GM19455 (cell line): ENCODE results near the gene TXNRD1.

Source experiments
- ATAC-seq: cut with Tn5 transposase; IDR thresholded peaks from one replicate; pipeline ENCODE4 v1.9.1; 2021; ENCODE audit not compliant: unreplicated experiment

Gene TXNRD1

GRCh38 chr12:104299842-104300481 lies 84.4 kb downstream of the TXNRD1 start:
- ATAC-seq, result no peak

- peak; percentile 77 for ATAC-seq
These were observed 88.1 kb downstream of the TXNRD1 start, which contains the start of gene EID3 for GRCh38 chr12:104303538-104304151. EID3 (plus strand) TSS chr12:104303739; CDS start chr12:104303935, 196 bp downstream.

DNA sequence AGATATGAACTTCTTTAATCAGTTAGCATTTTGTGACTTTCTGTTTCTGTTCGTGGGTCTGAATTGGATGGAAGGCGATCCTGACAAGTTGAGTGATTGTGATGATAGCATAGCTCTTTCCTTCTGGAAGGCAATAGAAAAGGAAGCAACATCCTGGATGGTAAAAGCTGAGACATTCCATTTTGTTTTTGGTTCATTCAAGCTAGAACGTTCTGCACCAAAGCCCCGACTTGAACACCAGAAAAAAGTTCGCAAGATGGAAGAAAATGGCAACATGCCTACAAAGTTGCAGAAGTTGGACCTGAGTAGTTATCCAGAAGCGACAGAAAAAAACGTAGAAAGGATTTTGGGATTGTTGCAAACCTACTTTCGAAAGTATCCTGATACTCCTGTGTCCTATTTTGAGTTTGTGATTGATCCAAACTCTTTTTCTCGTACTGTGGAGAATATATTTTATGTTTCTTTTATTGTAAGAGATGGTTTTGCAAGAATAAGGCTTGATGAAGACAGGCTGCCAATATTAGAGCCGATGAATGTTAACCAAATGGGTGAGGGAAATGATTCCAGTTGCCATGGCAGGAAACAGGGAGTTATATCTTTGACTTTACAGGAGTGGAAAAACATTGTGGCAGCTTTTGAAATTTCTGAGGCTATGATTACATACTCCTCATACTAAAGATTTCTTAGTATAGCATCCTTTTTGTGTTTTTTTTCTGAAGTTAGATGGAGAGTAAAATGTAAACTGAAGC lies 88.9 kb downstream of the TXNRD1 start:
- ATAC-seq, result no peak

GRCh38 chr12:104305349-104305748 lies 89.8 kb downstream of the TXNRD1 start:
- ATAC-seq, result no peak

GRCh38 chr12:104306376-104306775 lies 90.8 kb downstream of the TXNRD1 start:
- no peak for ATAC-seq

GRCh38 chr12:104306943-104307654 lies 91.5 kb downstream of the TXNRD1 start:
- ATAC-seq, result no peak

DNA sequence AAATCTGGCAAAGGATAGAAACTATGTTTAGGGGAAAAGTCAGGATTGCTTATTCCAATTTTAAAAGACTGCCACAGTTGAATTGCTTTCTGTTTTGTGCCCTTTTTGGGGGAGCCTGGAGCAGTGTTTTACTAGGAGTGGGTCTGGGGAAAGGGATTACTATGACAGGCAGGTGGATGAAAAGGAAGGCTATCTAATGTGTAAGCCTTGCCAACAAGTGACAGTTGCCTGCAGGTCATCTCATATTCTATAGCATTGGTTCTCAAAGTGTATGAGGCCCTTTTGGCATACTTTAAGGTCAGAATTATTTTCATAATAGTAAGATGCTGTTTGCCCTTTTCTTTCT lies 92.0 kb downstream of the TXNRD1 start:
- no peak for ATAC-seq

GRCh38 chr12:104309446-104309993 lies 93.9 kb downstream of the TXNRD1 start:
- no peak for ATAC-seq

DNA sequence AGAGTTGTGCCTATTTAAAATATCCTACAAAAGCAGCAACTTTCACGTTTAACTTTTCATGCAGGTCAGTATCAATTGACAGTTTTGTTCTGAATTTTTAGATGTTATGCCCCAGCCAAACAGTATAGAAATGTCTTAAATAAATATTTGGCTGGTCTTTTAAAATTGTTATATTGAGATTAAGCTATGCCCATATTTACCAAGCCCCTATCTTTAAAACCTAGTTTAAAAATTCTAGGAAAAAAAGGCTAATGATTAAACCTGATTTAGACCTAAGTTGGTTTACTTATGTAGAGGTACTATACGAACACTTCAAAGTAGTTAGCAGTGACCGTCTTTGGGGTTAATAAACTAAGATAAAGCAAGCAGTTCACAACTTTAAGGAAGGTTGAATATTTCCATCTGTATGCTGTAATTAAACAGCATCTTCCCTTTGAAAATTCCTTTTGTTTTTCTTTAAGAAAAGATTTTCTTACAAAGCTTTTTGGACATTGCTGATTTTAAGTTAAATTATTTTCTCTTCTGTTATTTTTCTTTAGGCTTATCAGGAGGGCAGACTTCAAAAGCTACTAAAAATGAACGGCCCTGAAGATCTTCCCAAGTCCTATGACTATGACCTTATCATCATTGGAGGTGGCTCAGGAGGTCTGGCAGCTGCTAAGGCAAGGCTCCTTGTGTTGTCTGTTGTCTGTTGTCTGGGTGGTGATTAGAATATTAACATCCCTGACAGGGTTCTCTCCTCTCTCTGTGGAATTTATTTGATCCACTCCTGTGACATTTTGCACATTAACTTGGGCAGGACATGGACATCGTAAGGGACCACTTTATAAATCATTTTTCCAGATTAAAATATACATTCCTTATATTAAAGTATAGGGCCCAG lies 95.4 kb downstream of the TXNRD1 start:
- no peak for ATAC-seq

DNA sequence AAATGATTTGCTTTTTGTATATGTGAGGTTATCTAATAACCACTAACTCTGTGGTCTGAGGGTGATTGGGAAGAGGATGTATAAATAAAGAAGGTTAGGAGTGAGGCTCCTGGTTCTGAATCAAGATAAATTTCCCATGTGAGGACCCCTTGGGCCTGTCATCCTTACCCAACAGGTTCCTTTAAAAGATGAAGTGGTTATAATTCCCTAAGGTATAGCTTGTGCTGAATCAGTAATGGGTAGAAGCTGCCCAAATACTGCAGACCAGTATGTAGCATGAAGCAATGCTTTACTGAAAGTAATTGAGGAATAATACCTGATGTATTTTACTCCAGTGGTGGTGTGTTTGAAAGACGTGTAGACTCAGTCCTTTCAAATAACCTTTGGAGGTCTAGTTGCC lies 96.6 kb downstream of the TXNRD1 start:
- ATAC-seq, result no peak

- ATAC-seq, result no peak
These were observed 97.1 kb downstream of the TXNRD1 start for GRCh38 chr12:104312654-104313053.

DNA sequence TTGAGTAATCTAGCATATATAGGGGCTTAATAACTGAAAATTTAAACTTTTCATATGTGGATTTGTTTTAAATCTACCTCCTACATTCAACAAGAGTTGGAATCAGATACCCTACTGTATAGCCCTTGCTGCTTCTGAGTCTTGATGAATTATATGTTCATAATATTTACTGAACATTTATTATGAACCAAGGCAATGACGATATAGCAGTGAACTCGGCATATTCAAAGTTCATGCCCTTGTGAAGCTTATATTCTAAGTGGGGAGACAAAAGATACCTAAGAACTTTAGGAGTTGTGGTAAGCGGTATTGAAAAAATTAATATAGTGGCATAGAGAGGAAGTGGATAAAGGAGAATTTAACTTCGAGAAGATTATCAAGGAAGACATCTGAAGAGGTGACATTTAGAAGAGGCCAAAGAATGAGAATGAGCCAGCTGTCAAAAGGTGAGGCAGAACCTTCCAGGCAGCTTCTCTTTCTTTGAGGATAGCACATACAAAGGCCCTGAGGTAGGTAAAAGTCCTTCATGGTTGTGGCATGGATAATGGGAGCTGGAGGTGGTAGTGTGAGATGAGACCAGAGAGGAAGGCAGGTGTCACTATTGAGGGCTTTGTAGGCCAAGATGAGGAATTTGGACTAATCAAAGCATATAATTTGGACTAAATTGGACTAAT lies 98.1 kb downstream of the TXNRD1 start:
- no peak for ATAC-seq

DNA sequence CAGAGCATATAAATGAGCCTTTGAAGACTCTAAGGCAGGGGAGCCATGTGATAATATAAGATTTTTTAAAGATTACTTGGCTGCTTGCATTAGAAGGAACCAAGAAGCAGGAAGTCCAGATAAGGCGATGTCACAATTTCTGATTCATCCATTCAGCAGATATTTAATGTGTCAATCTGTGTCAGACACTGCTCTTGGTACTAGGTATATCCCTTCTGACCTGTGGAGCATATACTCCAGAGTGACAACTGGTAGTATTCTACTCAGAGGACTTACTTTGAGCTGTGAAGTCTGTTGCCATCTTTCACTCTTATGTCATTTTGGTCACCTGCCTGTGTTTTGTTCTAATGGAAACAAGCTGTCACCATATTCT lies 98.6 kb downstream of the TXNRD1 start:
- ATAC-seq, result no peak

- no peak for ATAC-seq
These were observed 100.0 kb downstream of the TXNRD1 start for GRCh38 chr12:104315326-104316224.

GRCh38 chr12:104316936-104317335 lies 101.4 kb downstream of the TXNRD1 start:
- no peak for ATAC-seq

DNA sequence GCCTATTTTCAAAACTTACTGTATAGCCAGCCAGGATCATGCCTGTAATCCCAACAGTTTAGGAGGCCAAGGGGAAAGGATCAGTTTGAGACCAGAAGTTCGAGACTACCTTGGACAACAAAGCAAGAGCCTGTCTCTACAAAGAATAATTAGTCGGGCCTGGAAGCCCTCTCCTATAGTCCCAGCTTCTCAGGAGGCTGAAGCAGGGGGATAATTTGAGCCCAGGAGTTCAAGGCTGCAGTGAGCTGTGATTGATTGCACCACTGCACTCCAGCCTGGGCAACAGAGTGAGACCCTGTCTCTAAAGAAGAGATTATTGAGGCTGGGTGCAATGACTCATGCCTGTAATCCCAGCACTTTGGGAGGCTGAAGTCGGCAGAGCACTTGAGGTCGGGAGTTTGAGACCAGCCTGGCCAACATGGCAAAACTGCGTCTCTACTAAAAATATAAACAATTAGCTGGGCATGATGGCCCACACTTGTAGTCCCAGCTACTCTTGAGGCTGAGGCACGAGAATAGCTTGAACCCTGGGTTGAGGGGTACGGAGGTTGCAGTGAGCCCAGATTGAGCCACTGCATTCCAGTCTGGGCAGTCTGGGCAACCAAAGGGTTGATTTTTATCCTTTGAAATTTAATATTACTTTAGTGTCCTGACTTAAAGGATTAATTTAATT lies 102.1 kb downstream of the TXNRD1 start:
- ATAC-seq, result no peak

GRCh38 chr12:104319028-104319427 lies 103.4 kb downstream of the TXNRD1 start:
- ATAC-seq, result no peak

DNA sequence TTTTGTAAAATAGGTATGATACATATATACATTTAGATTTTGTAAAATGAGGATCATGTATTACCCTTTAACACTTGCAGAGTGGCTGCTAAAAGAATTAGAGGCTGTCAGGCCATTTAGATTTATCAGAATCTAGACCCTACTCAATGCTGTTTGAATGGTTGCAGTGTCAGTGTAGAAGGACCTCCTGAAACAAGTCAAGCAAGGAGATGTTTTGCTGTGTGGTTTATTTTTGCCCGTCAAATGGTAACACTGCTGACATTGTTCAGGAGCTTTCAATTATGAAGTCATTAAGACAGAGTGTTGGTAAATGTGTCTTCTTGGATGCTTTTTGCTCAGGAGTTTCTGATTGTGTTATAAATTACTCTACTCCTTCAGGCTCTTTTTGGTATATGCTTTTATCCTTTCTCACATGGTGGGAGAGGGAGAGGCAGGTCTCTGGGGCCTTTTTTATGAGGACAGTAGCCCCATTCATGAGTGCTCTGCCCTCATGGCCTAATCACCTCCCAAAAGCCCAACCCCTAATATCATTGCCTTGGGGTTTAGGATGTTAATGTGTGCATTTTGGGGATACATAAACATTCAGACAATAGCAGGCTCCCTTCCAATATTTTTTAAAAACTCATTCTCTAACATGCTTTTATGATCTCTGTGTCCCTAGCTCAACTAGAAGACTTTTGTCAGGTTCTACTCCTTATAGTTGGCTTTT lies 104.5 kb downstream of the TXNRD1 start:
- no peak for ATAC-seq
